ENCODE data around the gene ENDOV.

The ENDOV gene

GRCh38 chr17:80416260-80416939 is 1.4 kb downstream of the ENDOV start:
- DNase-seq, result no peak

- DNase-seq, result no peak
Measured at GRCh38 chr17:80416940-80417293, 1.9 kb downstream of the ENDOV start.

GRCh38 chr17:80418589-80418988 is 3.6 kb downstream of the ENDOV start:
- no peak for DNase-seq

- no peak for DNase-seq
Measured at GRCh38 chr17:80419255-80419654, 4.3 kb downstream of the ENDOV start.

- no peak for DNase-seq
Measured at GRCh38 chr17:80421381-80422090, 6.6 kb downstream of the ENDOV start.

GRCh38 chr17:80422276-80422675 is 7.3 kb downstream of the ENDOV start:
- no peak for DNase-seq

- no peak for DNase-seq
Measured at GRCh38 chr17:80422981-80423380, 8.0 kb downstream of the ENDOV start.

GRCh38 chr17:80423536-80424225 is 8.7 kb downstream of the ENDOV start:
- DNase-seq, result no peak

GRCh38 chr17:80424261-80424660 is 9.3 kb downstream of the ENDOV start:
- DNase-seq, result no peak

- no peak for DNase-seq
Measured at GRCh38 chr17:80424878-80425765, 10.2 kb downstream of the ENDOV start.

- DNase-seq, result no peak
Measured at GRCh38 chr17:80425835-80426426, 11.0 kb downstream of the ENDOV start.

GRCh38 chr17:80426671-80427326 is 11.8 kb downstream of the ENDOV start:
- peak; percentile 86 to 89 for DNase-seq

GRCh38 chr17:80427366-80428282 is 12.7 kb downstream of the ENDOV start:
- DNase-seq, result no peak

- DNase-seq, result no peak
Measured at GRCh38 chr17:80428363-80428762, 13.4 kb downstream of the ENDOV start.

- no peak for DNase-seq
Measured at GRCh38 chr17:80428796-80429195, 13.8 kb downstream of the ENDOV start.

- no peak for DNase-seq
Measured at GRCh38 chr17:80429356-80430275, 14.6 kb downstream of the ENDOV start.

- no peak for DNase-seq
Measured at GRCh38 chr17:80430446-80431245, 15.7 kb downstream of the ENDOV start.

- DNase-seq, result no peak
Measured at GRCh38 chr17:80431246-80432195, 16.6 kb downstream of the ENDOV start.
